ENCODE data around the gene SDC1. TPM values are rescaled to one million over a fixed set of nuclear protein-coding genes. Genes with fewer than 3 reads are reported as not detected.
"Not testable (repeated sequence)": the region's sequence is repeated elsewhere in the genome, so short reads cannot be mapped to it uniquely, and the experiment has no call there.

The SDC1 gene
- total and polyA plus RNA-seq, 11 donors = 0.15 to 2.2 (median 0.36) TPM; not detected in 1

DNA sequence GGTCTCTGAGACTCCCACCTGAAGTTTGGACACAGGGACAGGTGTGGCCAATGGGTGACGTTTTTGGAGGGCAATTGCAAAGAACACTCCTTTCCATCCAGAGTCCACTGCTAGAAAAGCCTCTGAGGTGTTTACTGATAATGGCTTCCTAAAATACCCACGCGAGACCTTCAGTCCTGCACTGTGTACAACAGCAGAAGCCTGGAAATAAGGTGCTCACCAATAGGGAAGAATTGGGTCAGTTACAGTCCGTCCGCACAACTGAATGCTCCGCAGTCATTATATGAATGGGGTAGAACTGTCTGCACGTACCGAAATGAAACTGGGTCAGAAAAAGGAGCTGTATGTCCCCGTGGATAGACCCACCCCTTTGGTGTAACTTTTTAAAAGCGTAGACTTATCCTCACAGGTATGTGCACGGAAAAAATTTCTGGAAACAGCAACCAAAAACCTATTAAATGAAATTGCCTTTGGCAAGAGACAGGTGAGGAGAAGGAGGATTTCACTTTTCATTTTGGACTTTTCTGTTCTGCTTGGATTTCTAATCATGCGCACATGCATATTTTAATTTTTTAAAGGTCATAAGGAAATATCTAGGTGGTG lies 29.4 kb downstream of the SDC1 start:
- Histone ChIP-seq H3K4me3 (no peak overlapping the region), H3K9me3 (no peaks in the 10 kb centered on the region), H3K27me3 (no peaks in the 10 kb centered on the region), H3K4me1 (no peaks in the 10 kb centered on the region), H3K27ac (no peak overlapping the region), H3K36me3 (no peaks in the 10 kb centered on the region)
- DNase-seq (no peak), ATAC-seq (no peak)
- intact Hi-C loops (cut with DNase I) = no loop called here
- WGBS, 4 donors = 78 to 85% (median 85%) methylated on average over 12 of the region's 12 CpGs
- no peak for TF ChIP-seq POLR2A (IDR thresholded peaks at IDR 0.05)
- TF ChIP-seq, protein P1, sequence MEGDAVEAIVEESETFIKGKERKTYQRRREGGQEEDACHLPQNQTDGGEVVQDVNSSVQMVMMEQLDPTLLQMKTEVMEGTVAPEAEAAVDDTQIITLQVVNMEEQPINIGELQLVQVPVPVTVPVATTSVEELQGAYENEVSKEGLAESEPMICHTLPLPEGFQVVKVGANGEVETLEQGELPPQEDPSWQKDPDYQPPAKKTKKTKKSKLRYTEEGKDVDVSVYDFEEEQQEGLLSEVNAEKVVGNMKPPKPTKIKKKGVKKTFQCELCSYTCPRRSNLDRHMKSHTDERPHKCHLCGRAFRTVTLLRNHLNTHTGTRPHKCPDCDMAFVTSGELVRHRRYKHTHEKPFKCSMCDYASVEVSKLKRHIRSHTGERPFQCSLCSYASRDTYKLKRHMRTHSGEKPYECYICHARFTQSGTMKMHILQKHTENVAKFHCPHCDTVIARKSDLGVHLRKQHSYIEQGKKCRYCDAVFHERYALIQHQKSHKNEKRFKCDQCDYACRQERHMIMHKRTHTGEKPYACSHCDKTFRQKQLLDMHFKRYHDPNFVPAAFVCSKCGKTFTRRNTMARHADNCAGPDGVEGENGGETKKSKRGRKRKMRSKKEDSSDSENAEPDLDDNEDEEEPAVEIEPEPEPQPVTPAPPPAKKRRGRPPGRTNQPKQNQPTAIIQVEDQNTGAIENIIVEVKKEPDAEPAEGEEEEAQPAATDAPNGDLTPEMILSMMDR (IDR thresholded peaks at IDR 0.05) = no peak

DNA sequence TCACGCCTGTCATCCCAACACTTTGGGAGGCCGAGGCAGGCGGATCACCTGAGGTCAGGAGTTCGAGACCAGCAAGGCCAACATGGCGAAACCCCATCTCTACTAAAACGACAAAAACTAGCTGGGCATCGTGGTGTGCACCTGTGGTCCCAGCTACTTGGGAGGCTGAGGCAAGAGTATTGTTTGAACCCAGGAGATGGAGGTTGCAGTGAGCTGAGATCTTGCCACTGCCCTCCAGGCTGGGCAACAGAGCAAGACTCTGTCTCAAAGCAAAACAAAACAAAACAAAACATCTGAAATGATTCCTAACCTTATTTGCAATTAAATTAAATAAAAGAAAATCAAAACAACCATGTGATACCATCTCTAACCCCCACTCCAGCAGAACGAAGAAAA lies 29.9 kb downstream of the SDC1 start:
- H3K4me1 ChIP-seq; H3K4me3 ChIP-seq; intact Hi-C loops (cut with DNase I); H3K27ac ChIP-seq; H3K27me3 ChIP-seq; H3K36me3 ChIP-seq; H3K9me3 ChIP-seq; DNase-seq; ATAC-seq: not testable (repeated sequence)
- 83 to 93% (median 88%) methylated on average over 8 of the region's 8 CpGs for WGBS, 4 donors

DNA sequence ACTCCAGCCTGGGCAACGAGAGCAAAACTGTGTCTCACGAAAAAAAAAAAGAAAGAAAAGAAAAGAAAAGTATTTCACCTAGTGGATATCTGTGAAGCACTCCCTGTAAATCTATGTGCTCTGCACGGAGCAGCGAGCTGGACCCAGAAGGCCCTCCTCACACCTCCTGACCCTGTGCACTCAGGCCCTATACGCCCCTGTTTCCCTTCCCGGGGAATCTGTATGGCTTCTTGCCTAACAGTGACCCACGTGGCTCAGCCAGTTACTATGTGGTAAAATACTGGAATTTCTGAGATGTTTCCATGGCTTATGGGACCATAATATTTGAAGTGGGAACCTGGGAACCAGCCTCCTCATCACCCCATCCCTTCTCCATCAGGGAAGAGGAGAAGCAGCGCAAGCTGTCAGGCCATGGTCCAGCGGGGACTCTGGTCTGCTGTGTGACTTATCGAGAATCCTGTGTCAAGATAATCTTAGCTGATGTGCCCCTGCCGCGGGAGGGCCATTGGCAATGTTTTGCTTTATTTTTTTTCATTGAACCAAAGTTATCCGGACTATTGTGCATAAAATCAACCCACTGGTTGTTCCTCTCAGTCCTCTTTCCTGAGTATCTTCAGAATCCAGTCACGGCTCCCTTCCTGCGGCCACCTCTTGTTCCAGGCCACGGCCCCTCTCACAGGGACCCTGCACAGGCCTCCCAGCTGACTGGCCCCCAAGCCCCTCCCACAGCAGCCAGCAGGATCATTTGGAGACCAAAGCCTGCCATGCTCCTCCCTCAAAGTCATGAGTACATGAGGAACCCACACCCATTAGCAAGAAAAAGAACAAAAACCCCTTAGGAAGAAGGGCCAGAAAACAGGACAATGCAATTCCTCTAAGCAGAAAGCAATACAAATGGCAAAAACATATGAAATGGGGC lies 30.6 kb downstream of the SDC1 start:
- WGBS, 4 donors = 78 to 89% (median 80%) methylated on average over 16 of the region's 16 CpGs
- TF ChIP-seq, protein P1 (IDR thresholded peaks at IDR 0.05) = no peak
- TF ChIP-seq POLR2A (IDR thresholded peaks at IDR 0.05) = no peak
- intact Hi-C loops (cut with DNase I) = no loop called here
- ATAC-seq (no peak), DNase-seq (no peak)
- Histone ChIP-seq H3K4me3 (no peak overlapping the region), H3K4me1 (no peaks in the 10 kb centered on the region), H3K9me3 (no peaks in the 10 kb centered on the region), H3K27ac (no peak overlapping the region), H3K27me3 (no peaks in the 10 kb centered on the region), H3K36me3 (no peaks in the 10 kb centered on the region)

- H3K27me3 ChIP-seq = no peaks in the 10 kb centered on the region
- WGBS, 4 donors = 78 to 89% (median 83%) methylated on average over 4 of the region's 4 CpGs
- ATAC-seq = no peak
- no peak for DNase-seq
- no peaks in the 10 kb centered on the region for H3K36me3 ChIP-seq
- H3K27ac ChIP-seq = no peak overlapping the region
- H3K4me1 ChIP-seq = no peaks in the 10 kb centered on the region
- intact Hi-C loops (cut with DNase I) = no loop called here
- no peak overlapping the region for H3K4me3 ChIP-seq
- TF ChIP-seq, protein P1 (IDR thresholded peaks at IDR 0.05) = no peak
- TF ChIP-seq POLR2A (IDR thresholded peaks at IDR 0.05) = no peak
- no peaks in the 10 kb centered on the region for H3K9me3 ChIP-seq
Measured at GRCh38 chr2:20193185-20193584, 31.7 kb downstream of the SDC1 start.
